Measurements from ENCODE around the gene CFAP20DC. TPM values are rescaled to one million over a fixed set of nuclear protein-coding genes. Genes with fewer than 3 reads are reported as not detected.
"Not testable (repeated sequence)": the region's sequence is repeated elsewhere in the genome, so short reads cannot be mapped to it uniquely, and the experiment has no call there.

Gene CFAP20DC
- 1 to 10 TPM; 1.0 to 1.4 TPM for total RNA-seq

GRCh38 chr3:59049671-59050331, at the start of gene CFAP20DC:
Gene CFAP20DC, minus strand, starts transcription at chr3:59050025. Its CDS starts 394 bp downstream, at chr3:59049631.
- Mint-ChIP-seq H3K4me1 (peaks cover 10% of the 10 kb centered on the region), H3K9me3 (ENCODE audit: low read depth) (no peaks in the 10 kb centered on the region), H3K4me3 (peak within 1 kb of the TSS; percentile 61), H3K36me3 (no peaks in the 10 kb centered on the region), H3K27me3 (peaks cover 6% of the 10 kb centered on the region), H3K27ac (peak within 1 kb of the TSS; percentile 16)
- CTCF ChIA-PET: interaction anchor here (0.6 kb wide), 1 partner anchor 418 kb away, joined by 3 read pairs; no protein-coding TSS in a partner anchor
- peak; percentile 94 for DNase-seq
- peak; percentile 99 for ATAC-seq

- H3K4me1 Mint-ChIP-seq; H3K27ac Mint-ChIP-seq; DNase-seq; H3K27me3 Mint-ChIP-seq; H3K9me3 Mint-ChIP-seq (ENCODE audit: low read depth); H3K4me3 Mint-ChIP-seq; CTCF ChIA-PET; H3K36me3 Mint-ChIP-seq; ATAC-seq: not testable (repeated sequence)
These were observed 48.7 kb upstream of the CFAP20DC start for GRCh38 chr3:59098516-59098915.

GRCh38 chr3:59094446-59094845, 44.6 kb upstream of the CFAP20DC start:
- Mint-ChIP-seq H3K36me3 (no peaks in the 10 kb centered on the region), H3K4me1 (no peaks in the 10 kb centered on the region), H3K9me3 (ENCODE audit: low read depth) (peaks cover 4% of the 10 kb centered on the region), H3K27ac (no peak overlapping the region), H3K4me3 (no peak overlapping the region), H3K27me3 (no peaks in the 10 kb centered on the region)
- no peak for DNase-seq
- CTCF ChIA-PET: no interaction called here
- ATAC-seq: no peak

DNA sequence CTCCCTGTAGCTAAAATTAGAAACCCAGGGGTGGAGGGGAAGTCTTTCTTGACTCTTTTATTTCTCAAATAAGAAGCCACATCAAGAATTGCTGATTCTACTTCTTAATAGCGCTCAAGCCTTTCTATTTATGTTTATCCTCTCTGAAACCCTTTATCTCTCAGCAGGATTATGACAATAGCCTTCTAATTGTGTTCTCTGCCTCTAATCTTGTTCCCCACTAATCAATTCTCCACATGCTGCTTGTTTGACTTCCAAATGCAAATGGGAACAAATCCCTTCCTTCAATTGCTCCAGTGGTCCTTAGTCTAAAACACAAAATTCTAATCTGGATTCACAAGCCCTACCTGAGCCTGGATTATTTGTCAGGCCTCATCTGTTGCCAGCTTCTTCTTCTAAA, 43.7 kb upstream of the CFAP20DC start:
- CTCF ChIA-PET: no interaction called here
- Mint-ChIP-seq H3K27me3 (no peaks in the 10 kb centered on the region), H3K27ac (no peak overlapping the region), H3K4me3 (no peak overlapping the region), H3K4me1 (no peaks in the 10 kb centered on the region), H3K36me3 (no peaks in the 10 kb centered on the region), H3K9me3 (ENCODE audit: low read depth) (no peaks in the 10 kb centered on the region)
- no peak for ATAC-seq
- DNase-seq: no peak

DNA sequence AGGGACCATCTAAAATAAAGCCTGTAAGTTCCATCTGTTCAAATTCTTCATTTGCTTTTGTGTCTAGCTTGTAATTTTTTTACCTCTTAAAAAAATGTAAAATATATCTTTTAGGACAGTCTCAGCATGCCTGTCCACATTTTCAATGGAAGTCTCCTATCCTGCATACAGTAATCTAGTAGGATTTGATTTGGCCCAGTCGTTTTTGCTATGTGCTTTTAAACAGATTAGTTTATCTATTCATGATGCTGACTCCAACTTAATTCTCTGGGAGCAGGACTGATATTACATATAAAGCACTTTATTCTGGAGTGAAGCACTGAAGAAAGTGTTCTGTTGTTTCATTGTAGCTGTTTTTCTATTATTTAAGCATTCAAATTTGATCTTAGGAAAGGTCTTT, 38.9 kb upstream of the CFAP20DC start:
- Mint-ChIP-seq H3K4me3 (no peak overlapping the region), H3K36me3 (no peaks in the 10 kb centered on the region), H3K4me1 (no peaks in the 10 kb centered on the region), H3K27me3 (peaks cover 2% of the 10 kb centered on the region), H3K27ac (no peak overlapping the region), H3K9me3 (ENCODE audit: low read depth) (no peaks in the 10 kb centered on the region)
- DNase-seq (no peak), ATAC-seq (no peak)
- CTCF ChIA-PET: no interaction called here

- DNase-seq (no peak), ATAC-seq (no peak)
- Mint-ChIP-seq H3K4me1 (no peaks in the 10 kb centered on the region), H3K27me3 (peaks cover 9% of the 10 kb centered on the region), H3K9me3 (ENCODE audit: low read depth) (no peaks in the 10 kb centered on the region), H3K27ac (no peak overlapping the region), H3K4me3 (no peak overlapping the region), H3K36me3 (no peaks in the 10 kb centered on the region)
- CTCF ChIA-PET: no interaction called here
These were observed 36.2 kb upstream of the CFAP20DC start for GRCh38 chr3:59085976-59086375.

- Mint-ChIP-seq H3K36me3 (no peaks in the 10 kb centered on the region), H3K27me3 (peaks cover 15% of the 10 kb centered on the region), H3K4me3 (no peak overlapping the region), H3K9me3 (ENCODE audit: low read depth) (no peaks in the 10 kb centered on the region), H3K27ac (no peak overlapping the region), H3K4me1 (no peaks in the 10 kb centered on the region)
- DNase-seq (no peak), ATAC-seq (no peak)
- CTCF ChIA-PET: no interaction called here
These were observed 34.8 kb upstream of the CFAP20DC start for GRCh38 chr3:59084583-59084982.

DNA sequence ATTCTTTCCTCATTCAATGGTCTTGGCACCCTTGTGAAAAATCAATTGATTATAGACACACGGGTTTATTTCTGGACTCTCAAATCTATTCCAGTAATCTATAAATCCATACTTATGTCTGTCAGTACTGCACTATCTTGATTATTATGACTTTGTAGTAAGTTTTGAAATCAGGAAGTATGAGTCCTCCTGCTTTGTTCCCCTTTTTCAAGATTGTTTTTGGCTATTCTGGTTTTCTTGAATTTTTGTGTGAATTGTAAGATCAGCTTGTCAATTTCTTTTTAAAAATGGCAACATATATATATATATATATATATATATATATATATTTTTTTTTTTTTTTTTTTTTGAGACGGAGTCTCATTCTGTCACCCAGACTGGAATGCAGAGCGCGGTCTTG, 32.3 kb upstream of the CFAP20DC start:
- DNase-seq (no peak), ATAC-seq (no peak)
- CTCF ChIA-PET: no interaction called here
- H3K9me3 Mint-ChIP-seq (ENCODE audit: low read depth): no peaks in the 10 kb centered on the region
- H3K4me3 Mint-ChIP-seq: no peak overlapping the region
- H3K27me3 Mint-ChIP-seq: peaks cover 25% of the 10 kb centered on the region
- H3K27ac Mint-ChIP-seq: no peak overlapping the region
- no peaks in the 10 kb centered on the region for H3K36me3 Mint-ChIP-seq
- H3K4me1 Mint-ChIP-seq: no peaks in the 10 kb centered on the region

DNA sequence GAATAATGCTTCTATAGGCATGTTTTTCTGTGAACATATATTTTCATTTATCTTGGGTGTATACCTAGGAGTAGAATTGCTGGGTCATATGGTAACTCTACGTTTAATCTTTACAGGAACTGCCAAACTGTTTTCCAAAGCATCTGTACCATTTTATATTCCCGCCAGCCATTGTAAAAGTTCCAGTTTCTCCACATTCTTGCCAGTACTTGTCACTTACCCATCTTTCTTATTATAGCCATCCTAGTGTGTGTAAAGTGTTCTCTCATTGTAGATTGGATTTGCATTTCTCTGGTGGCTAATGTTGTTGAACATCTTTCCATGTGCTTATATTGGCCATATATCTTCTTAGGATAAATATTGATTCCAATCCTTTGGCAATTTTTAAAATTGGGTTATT, 31.2 kb upstream of the CFAP20DC start:
- Mint-ChIP-seq H3K4me1 (no peaks in the 10 kb centered on the region), H3K4me3 (no peak overlapping the region), H3K27ac (no peak overlapping the region), H3K36me3 (no peaks in the 10 kb centered on the region), H3K27me3 (peaks cover 26% of the 10 kb centered on the region), H3K9me3 (ENCODE audit: low read depth) (no peaks in the 10 kb centered on the region)
- DNase-seq: no peak
- no peak for ATAC-seq
- CTCF ChIA-PET: no interaction called here

GRCh38 chr3:59079962-59080361, 30.1 kb upstream of the CFAP20DC start:
- Mint-ChIP-seq H3K4me1 (no peaks in the 10 kb centered on the region), H3K27ac (no peak overlapping the region), H3K36me3 (no peaks in the 10 kb centered on the region), H3K27me3 (peaks cover 26% of the 10 kb centered on the region), H3K4me3 (no peak overlapping the region), H3K9me3 (ENCODE audit: low read depth) (no peaks in the 10 kb centered on the region)
- CTCF ChIA-PET: no interaction called here
- no peak for DNase-seq
- ATAC-seq: no peak

- H3K4me3 Mint-ChIP-seq: no peak overlapping the region
- H3K9me3 Mint-ChIP-seq (ENCODE audit: low read depth): no peaks in the 10 kb centered on the region
- H3K4me1 Mint-ChIP-seq: no peaks in the 10 kb centered on the region
- H3K27ac Mint-ChIP-seq: no peak overlapping the region
- CTCF ChIA-PET: interaction anchor here (1.5 kb wide), 1 partner anchor 23 kb away, joined by 3 read pairs; no protein-coding TSS in a partner anchor
- DNase-seq (no peak), ATAC-seq (no peak)
- H3K36me3 Mint-ChIP-seq: no peaks in the 10 kb centered on the region
- peaks cover 44% of the 10 kb centered on the region for H3K27me3 Mint-ChIP-seq
These were observed 24.9 kb upstream of the CFAP20DC start for GRCh38 chr3:59074764-59075163.

DNA sequence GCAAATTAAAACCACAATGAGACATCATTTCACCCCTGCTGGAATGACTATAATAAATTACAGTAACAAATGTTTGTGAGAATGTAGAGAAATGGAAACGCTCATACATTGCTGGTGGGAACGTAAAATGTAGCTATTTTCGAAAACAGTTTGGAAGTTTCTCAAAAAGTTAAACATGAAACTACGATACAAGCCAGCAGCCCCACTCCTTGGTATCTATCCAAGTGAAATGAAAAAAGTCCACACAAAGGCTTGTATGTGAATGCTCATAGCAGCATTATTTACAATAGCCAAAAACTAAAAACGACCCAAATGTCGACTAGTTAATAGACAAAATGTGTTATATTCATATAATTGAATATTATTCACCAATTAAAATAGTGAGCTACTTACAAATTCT, 22.9 kb upstream of the CFAP20DC start:
- Mint-ChIP-seq H3K9me3 (ENCODE audit: low read depth) (no peaks in the 10 kb centered on the region), H3K4me1 (no peaks in the 10 kb centered on the region), H3K36me3 (no peaks in the 10 kb centered on the region), H3K4me3 (no peak overlapping the region), H3K27me3 (peaks cover 42% of the 10 kb centered on the region), H3K27ac (no peak overlapping the region)
- DNase-seq: no peak
- CTCF ChIA-PET: no interaction called here
- no peak for ATAC-seq

DNA sequence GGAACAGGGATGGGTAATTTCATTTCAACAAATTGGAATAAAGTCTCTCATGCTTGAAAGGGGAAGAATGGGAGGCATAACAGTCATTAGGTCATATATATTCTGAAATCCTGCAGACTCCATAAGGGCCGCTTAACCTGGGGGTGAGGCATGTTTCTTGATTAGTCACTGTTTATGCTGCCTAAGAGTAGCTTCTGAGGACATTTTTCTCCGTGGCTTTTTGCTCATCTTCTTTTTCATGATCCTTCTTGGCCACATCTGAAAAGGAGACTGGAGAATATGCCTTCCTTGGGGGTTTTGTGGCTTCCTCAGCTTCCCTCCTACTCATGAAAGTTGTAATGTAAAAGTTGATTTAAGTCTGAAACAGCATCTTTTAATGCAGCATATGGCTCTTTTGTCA, 20.0 kb upstream of the CFAP20DC start:
- H3K36me3 Mint-ChIP-seq: no peaks in the 10 kb centered on the region
- no peaks in the 10 kb centered on the region for H3K4me1 Mint-ChIP-seq
- no peak overlapping the region for H3K27ac Mint-ChIP-seq
- no peak for ATAC-seq
- peaks cover 2% of the 10 kb centered on the region for H3K9me3 Mint-ChIP-seq (ENCODE audit: low read depth)
- CTCF ChIA-PET: no interaction called here
- peaks cover 45% of the 10 kb centered on the region for H3K27me3 Mint-ChIP-seq
- no peak for DNase-seq
- H3K4me3 Mint-ChIP-seq: no peak overlapping the region

DNA sequence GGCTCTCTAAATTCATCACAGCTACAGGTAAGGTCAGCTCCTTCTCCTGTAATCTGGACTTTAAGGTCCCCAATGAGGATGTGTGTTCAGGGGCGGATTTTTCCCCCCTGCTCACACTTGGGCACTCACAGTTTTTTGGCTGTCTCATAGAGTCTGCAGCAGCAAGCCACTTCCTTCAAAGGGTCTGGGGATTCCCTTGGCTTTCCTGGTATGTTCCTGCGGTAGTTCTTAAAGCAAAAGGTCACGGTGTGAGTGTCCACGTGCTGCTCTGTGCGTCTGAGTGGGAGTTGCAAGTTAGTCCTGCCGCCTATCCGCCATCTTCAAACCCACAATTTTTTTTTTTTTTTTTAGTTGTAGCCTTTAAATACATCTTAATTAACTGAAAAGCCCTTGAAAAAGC, 15.4 kb upstream of the CFAP20DC start:
- no peak for DNase-seq
- H3K27me3 Mint-ChIP-seq: peaks cover 44% of the 10 kb centered on the region
- no peak for ATAC-seq
- CTCF ChIA-PET: no interaction called here
- no peaks in the 10 kb centered on the region for H3K36me3 Mint-ChIP-seq
- H3K27ac Mint-ChIP-seq: no peak overlapping the region
- peaks cover 2% of the 10 kb centered on the region for H3K9me3 Mint-ChIP-seq (ENCODE audit: low read depth)
- H3K4me1 Mint-ChIP-seq: no peaks in the 10 kb centered on the region
- no peak overlapping the region for H3K4me3 Mint-ChIP-seq

- ATAC-seq (no peak), DNase-seq (no peak)
- Mint-ChIP-seq H3K4me3 (no peak overlapping the region), H3K27me3 (peaks cover 43% of the 10 kb centered on the region), H3K36me3 (no peaks in the 10 kb centered on the region), H3K27ac (no peak overlapping the region), H3K9me3 (ENCODE audit: low read depth) (peaks cover 2% of the 10 kb centered on the region), H3K4me1 (no peaks in the 10 kb centered on the region)
- CTCF ChIA-PET: no interaction called here
These were observed 14.9 kb upstream of the CFAP20DC start for GRCh38 chr3:59064728-59065127.
